ENCODE results near the gene IRAK1. TPM values are rescaled to one million over a fixed set of nuclear protein-coding genes. Genes with fewer than 3 reads are reported as not detected.

IRAK1 gene
- total and polyA plus RNA-seq, 2 of the 13 experiments (the other 11 are each of a cell fraction or from before 2014, with no cell fraction given): 57.7 to 77.3 TPM

GRCh38 chrX:153969904-153970356 is 49.8 kb downstream of the IRAK1 start:
- Histone ChIP-seq H3K36me3 (replicated peaks in 1 of 2; ENCODE audit: control insufficient read depth in 1 of 2, insufficient read depth in 2 of 2, low read length in 2 of 2) (peaks cover 3 to 14% of the 10 kb centered on the region in 2 experiments; a peak in 3 of 5 replicates), H2AFZ (ENCODE audit: low read length) (no peak overlapping the region), H3K4me3 (replicated peaks in 1 of 3; ENCODE audit: insufficient read depth in 1 of 3, low read depth in 2 of 3, low read length in 3 of 3) (peak overlapping the region; percentile 50 to 90 (median 89)), H3K9me3 (ENCODE audit: low read length) (no peaks in the 10 kb centered on the region), H3K27me3 (ENCODE audit: control insufficient read depth in 1 of 2, insufficient read depth in 2 of 2, low read length in 2 of 2) (no peaks in the 10 kb centered on the region; a peak in 1 of 5 replicates), H3K9ac (ENCODE audit: insufficient read depth, low read depth, low read length) (peak overlapping the region; percentile 67), H3K79me2 (ENCODE audit: insufficient read depth, low read length) (peaks cover 65% of the 10 kb centered on the region), H4K20me1 (ENCODE audit: insufficient read depth, low read length) (peaks cover 39% of the 10 kb centered on the region), H3K4me2 (ENCODE audit: low read depth, low read length) (peak overlapping the region; percentile 88), H3K27ac (ENCODE audit: extremely low read length, insufficient read depth, low read length) (no peak overlapping the region), H3K4me1 (ENCODE audit: insufficient read depth, low read length) (peaks cover 53% of the 10 kb centered on the region)
- no peak for FAIRE-seq
- BruUV-seq (replicated peaks): no TSS peak
- CTCF ChIA-PET (ENCODE audit: low intra/inter-chr PET ratio, low total read pairs): no interaction called here
- WGBS (ENCODE audit: low lambda C conversion rate): under 1% methylated on average over 21 of the region's 26 CpGs
- ATAC-seq: no peak
- in situ Hi-C loops (cut with HindIII; ENCODE audit: extremely low pct_ligation_motif_present, low pct_unique_long_range_greater_than_20kb) (loop anchor here (5.0 kb wide), 1 partner anchor 42 kb away; no protein-coding TSS in a partner anchor), intact Hi-C loops (cut with micrococcal nuclease; ENCODE audit: unreplicated experiment) (no loop called here)
- DNase-seq (ENCODE audit: low spot score): no peak
- POLR2A ChIA-PET: interaction anchor here (0.6 to 6.3 kb wide), 5 partner anchors 23 to 163 kb away, joined by 3 to 54 read pairs (median 14); no protein-coding TSS in a partner anchor
- TF ChIP-seq ZFP62 (CRISPR knock-in tag; IDR thresholded peaks at IDR 0.05): no peak
- TF ChIP-seq ZNF160 (CRISPR knock-in tag; IDR thresholded peaks at IDR 0.05): no peak
- no peak for TF ChIP-seq ATF7-NPFF (CRISPR knock-in tag; IDR thresholded peaks at IDR 0.05; ENCODE audit: low read depth)
- TF ChIP-seq AGO2 (optimal IDR thresholded peaks at IDR 0.05; ENCODE audit: low read depth, low read length): no peak
- no peak for TF ChIP-seq ZSCAN5A (CRISPR knock-in tag; IDR thresholded peaks at IDR 0.05; ENCODE audit: borderline replicate concordance)
- TF ChIP-seq ZZZ3 (CRISPR knock-in tag; IDR thresholded peaks at IDR 0.05; ENCODE audit: borderline replicate concordance): no peak
- no peak for TF ChIP-seq SRSF9 (IDR thresholded peaks at IDR 0.05; ENCODE audit: borderline replicate concordance, insufficient read depth, low read depth, low read length, poor library complexity, severe bottlenecking)
- TF ChIP-seq ZNF274 (CRISPR knock-in tag; IDR thresholded peaks at IDR 0.05): no peak
- TF ChIP-seq, protein P1, sequence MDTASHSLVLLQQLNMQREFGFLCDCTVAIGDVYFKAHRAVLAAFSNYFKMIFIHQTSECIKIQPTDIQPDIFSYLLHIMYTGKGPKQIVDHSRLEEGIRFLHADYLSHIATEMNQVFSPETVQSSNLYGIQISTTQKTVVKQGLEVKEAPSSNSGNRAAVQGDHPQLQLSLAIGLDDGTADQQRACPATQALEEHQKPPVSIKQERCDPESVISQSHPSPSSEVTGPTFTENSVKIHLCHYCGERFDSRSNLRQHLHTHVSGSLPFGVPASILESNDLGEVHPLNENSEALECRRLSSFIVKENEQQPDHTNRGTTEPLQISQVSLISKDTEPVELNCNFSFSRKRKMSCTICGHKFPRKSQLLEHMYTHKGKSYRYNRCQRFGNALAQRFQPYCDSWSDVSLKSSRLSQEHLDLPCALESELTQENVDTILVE (CRISPR knock-in tag; IDR thresholded peaks at IDR 0.05): no peak
- no peak for TF ChIP-seq ZSCAN12 (CRISPR knock-in tag; IDR thresholded peaks at IDR 0.05)
- TF ChIP-seq MZF1 (CRISPR knock-in tag; IDR thresholded peaks at IDR 0.05; ENCODE audit: borderline replicate concordance): no peak
- no peak for TF ChIP-seq ZNF468 (CRISPR knock-in tag; IDR thresholded peaks at IDR 0.05)
- TF ChIP-seq TBX2 (CRISPR knock-in tag; IDR thresholded peaks at IDR 0.05; ENCODE audit: borderline replicate concordance): no peak
- TF ChIP-seq, protein P2, sequence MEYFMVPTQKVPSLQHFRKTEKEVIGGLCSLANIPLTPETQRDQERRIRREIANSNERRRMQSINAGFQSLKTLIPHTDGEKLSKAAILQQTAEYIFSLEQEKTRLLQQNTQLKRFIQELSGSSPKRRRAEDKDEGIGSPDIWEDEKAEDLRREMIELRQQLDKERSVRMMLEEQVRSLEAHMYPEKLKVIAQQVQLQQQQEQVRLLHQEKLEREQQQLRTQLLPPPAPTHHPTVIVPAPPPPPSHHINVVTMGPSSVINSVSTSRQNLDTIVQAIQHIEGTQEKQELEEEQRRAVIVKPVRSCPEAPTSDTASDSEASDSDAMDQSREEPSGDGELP (IDR thresholded peaks at IDR 0.05; ENCODE audit: borderline replicate concordance, low read depth): no peak
- TF ChIP-seq ZNF609 (CRISPR knock-in tag; IDR thresholded peaks at IDR 0.05; ENCODE audit: borderline replicate concordance): no peak
- TF ChIP-seq NFATC3 (CRISPR knock-in tag; IDR thresholded peaks at IDR 0.05): no peak
- TF ChIP-seq ZNF75D (CRISPR knock-in tag; IDR thresholded peaks at IDR 0.05; ENCODE audit: borderline replicate concordance): no peak

Data from HepG2 (cell line).